Kidney tubule cell (primary cell): ENCODE measurements around the gene FAM83B.
"Not testable (repeated sequence)": the region's sequence is repeated elsewhere in the genome, so short reads cannot be mapped to it uniquely, and the experiment has no call there.

Source experiments
- DNase-seq: peaks from one replicate; pipeline ENCODE4 v3.0.0-alpha.2; 2018; ENCODE audit warnings: low spot score

Gene FAM83B

GRCh38 chr6:54846243-54846856 is at the start of gene FAM83B:
Gene FAM83B, plus strand, starts transcription at chr6:54846771. Its CDS starts 23,476 bp downstream, at chr6:54870247.
- DNase-seq: peak; percentile 83

GRCh38 chr6:54796918-54797317 is 49.7 kb upstream of the FAM83B start:
- DNase-seq: not testable (repeated sequence)

- no peak for DNase-seq
These were observed 46.4 kb upstream of the FAM83B start for GRCh38 chr6:54800050-54800600.

GRCh38 chr6:54801244-54801643 is 45.3 kb upstream of the FAM83B start:
- DNase-seq: no peak

GRCh38 chr6:54801669-54802068 is 44.9 kb upstream of the FAM83B start:
- peak; percentile 80 for DNase-seq

GRCh38 chr6:54802775-54803634 is 43.6 kb upstream of the FAM83B start:
- DNase-seq: peak; percentile 63

- DNase-seq: no peak
These were observed 41.5 kb upstream of the FAM83B start for GRCh38 chr6:54805077-54805476.

- DNase-seq: no peak
These were observed 36.4 kb upstream of the FAM83B start for GRCh38 chr6:54810147-54810546.

GRCh38 chr6:54813892-54814291 is 32.7 kb upstream of the FAM83B start:
- no peak for DNase-seq

GRCh38 chr6:54817236-54817635 is 29.3 kb upstream of the FAM83B start:
- no peak for DNase-seq

- DNase-seq: no peak
These were observed 28.7 kb upstream of the FAM83B start for GRCh38 chr6:54817834-54818233.

GRCh38 chr6:54824225-54824624 is 22.3 kb upstream of the FAM83B start:
- DNase-seq: not testable (repeated sequence)

- no peak for DNase-seq
These were observed 19.6 kb upstream of the FAM83B start for GRCh38 chr6:54827010-54827409.

- no peak for DNase-seq
These were observed 16.4 kb upstream of the FAM83B start for GRCh38 chr6:54830216-54830615.

GRCh38 chr6:54835176-54835575 is 11.4 kb upstream of the FAM83B start:
- DNase-seq: peak; percentile 70

- peak; percentile 65 for DNase-seq
These were observed 495 bp downstream of the FAM83B start for GRCh38 chr6:54846857-54847674.

GRCh38 chr6:54847799-54848597 is 1.4 kb downstream of the FAM83B start:
- DNase-seq: peak; percentile 84

- peak; percentile 45 for DNase-seq
These were observed 3.5 kb downstream of the FAM83B start for GRCh38 chr6:54850114-54850513.

- peak; percentile 47 for DNase-seq
These were observed 9.6 kb downstream of the FAM83B start for GRCh38 chr6:54856129-54856528.

- no peak for DNase-seq
These were observed 13.6 kb downstream of the FAM83B start for GRCh38 chr6:54860132-54860531.

- peak; percentile 84 for DNase-seq
These were observed 14.2 kb downstream of the FAM83B start for GRCh38 chr6:54860739-54861138.
